ENCODE results near the gene MORF4L1.
"Not testable (repeated sequence)": the region's sequence is repeated elsewhere in the genome, so short reads cannot be mapped to it uniquely, and the experiment has no call there.

Gene MORF4L1

DNA sequence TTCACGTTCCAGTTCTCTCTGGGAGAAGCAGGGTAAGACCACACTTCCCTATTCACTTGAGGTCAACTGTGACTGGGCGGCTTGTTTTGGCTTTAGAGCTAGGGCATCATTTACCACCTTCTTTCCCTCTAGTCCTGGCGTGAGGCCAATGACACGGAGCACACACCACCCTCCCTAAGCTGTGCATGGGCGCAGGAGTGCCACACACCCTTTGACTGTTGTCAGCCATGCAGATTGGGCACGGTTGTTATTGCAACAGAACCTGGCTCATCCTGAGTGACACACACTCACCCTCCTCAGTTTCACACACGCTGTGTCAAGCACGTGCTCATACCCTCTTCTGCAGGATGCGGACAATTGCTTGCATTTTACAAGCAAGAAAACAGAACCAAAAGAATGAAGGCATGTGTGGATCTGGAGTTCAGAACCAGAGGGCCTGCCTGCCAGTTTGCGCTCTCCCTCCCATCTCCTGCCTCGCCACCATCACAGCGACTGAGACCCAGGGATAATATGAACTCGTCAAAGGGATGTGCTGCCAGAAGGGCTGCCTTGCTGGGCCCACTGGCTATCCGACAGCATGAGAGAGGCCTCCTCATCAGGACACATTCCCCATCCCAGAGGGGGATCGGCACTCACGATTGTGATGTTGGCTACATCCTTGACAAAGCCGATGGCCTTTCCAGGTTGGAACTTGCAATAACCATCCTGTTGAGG, 54.5 kb downstream of the MORF4L1 start:
- no peak for DNase-seq

DNA sequence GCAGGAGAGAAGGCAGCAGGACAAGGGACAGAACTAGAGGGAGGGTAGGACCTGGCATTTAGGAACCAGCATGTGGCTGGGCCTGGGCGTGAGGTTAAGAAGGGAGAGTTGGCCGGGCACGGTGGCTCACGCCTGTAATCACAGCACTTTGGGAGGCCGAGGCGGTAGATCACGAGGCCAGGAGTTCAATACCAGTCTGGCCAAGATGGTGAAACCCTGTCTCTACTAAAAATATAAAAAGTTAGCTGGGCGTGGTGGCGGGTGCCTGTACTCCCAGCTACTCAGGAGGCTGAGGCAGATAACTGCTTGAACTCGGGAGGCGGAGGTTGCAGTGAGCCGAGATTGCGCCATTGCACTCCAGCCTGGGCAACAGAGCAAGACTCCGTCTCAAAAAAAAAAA, 55.5 kb downstream of the MORF4L1 start:
- DNase-seq: not testable (repeated sequence)

DNA sequence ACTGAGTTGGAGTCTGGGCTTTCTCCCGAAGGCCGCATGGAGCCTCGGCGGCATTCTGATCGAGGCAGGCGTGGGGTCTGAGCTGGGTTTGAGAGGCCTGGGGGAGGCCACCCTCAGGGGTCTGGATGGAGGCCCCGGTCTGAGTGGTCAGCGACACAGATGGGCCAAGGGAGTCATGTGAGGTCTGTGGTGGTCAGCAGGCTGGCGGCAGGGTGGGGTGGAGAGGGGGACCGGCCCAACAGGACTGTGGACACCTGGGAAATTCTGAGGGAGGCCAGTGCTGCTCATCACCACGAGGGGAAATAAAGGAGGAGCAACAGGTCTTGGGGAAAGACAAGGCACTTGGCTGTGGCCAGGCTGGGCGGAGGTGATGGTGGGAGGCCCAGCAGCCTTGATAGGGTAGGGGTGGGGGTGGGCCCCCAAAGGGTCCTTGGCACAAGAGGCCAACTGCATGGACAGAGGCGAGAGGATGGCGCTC, 56.0 kb downstream of the MORF4L1 start:
- DNase-seq: no peak

DNA sequence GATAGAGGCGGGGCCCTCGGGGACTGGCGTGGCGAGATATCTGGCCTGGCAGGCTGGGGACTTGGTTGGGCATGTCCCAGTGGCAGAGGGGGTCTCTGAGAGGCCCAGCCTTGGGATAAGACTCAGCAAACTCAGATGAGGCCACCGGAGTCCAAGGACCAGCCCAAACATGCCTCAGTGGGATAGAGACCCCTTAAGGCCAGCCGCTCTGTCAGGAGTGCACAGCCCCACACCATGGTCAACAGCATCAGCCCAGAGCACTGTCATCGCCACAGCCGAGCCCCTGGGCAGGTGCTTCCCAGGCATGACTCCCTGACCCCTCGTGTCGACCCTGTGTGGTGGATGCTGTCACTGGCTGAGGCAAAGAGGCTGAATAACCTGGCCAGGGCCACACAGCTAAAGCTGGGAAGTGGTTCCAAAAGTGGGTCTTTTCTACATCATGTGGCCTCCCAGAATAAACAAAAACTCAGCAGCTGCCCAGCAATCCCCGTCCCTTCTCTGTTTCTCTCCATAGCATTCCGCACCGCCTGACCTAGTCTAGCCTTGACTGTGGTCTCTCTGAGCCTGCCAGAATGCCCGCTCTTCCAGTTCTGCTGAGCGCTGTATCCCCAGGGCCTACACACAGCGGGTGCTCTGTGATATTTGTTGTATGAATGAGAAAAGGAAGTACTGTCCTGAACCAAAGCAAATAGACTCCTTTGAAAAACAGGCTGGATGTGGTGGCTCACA, 57.0 kb downstream of the MORF4L1 start:
- DNase-seq: no peak

DNA sequence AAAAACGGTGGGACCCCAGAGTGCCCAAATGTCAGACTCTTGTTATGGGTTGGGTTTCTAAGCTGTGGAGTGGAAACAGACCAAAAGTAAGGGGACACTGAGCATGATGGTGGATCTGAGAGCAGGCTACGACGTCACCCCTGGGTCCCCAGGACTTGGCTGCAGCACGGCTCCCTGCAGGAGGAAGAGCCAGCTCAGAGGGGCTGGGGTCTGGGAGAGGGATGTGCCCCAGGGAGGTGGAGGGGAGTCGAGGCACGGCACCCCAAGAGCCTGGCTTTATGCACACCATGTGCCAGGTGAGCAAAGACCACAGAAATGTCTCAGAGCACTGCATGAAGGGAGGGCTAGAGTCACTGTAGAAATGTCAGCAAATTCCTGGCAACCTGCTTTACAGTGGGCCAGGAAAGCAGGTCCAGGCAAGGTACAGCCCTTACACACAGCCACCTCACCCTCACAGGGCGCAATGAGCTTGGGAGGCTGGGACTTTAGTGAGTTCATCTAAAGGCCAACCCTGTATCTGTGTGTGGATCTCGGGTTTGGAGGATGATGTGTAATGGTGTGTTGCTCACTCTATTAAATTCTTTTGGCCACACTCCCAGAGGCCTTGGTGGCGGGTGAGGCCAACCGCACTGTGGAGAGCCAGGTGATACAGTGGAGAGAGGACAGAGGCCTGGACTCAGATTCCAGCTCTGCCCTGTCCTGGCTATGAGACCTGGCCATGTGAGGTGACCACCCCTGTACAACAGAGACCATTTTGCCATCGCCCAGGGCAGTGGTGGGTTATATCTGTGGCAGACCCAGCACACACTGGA, 58.1 kb downstream of the MORF4L1 start:
- DNase-seq: no peak

DNA sequence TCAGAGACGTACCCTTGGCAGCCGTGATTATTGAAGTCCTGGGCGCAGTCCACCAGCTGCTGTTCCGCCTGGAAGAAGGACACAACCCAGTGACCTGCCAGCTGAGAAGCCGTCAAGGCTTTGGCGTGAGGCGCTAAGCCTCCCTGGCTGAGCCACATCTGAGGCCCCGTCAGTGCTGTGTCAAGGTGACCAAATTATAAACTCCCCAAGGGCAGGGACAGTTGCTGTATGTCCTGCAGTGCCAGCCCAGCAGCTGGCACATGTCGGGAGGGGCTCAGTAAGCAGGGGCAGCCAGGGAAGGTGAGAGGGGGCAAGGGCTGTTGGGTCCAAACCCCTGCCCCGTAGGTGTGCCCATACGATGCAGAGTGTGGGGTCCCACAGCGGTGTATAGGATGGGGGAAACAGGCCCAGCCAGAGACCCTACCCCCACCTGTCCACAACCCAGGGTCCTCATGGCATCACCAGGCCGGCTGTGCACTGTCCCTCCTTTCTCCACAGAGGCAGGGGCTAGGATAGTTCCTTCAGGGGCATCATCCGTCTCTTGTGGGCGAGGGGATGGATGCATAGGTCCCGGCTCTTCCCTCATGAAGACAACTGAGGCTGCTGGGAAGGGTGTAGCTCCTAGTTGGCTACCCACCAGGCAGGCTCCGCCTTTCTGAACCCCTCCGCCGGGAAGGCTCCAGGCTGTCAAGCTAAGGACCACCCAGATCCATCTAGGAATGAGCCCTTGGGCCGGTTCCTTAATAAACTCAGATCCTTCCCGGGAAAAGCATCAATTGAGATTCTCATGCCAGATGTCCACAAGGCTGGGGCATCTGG, 59.0 kb downstream of the MORF4L1 start:
- DNase-seq: no peak

DNA sequence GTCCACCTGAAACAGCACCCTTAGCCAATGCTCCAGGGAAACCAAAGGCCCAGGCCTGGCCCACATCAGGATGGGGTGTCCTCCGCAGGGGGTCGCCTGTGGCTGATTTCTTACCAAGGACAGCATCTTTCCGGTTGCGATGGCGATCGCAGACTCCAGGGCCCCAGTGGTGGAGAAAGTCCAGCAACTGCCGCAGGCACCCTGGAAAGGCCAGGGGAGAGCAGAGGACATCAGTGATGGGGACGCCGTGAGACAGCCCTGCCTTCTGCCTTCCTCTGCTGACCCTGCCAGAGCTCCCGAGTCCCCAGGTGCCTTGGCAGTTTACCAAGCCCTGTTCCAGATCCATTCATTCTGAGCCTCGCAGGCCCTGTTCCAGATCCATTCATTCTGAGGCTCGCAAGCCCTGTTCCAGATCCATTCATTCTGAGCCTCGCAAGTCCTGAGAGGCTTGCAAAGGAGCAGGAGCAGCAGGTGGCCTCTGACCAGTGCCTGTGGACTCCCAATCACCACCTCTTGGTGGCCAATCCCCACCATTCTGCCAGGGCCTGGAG, 59.6 kb downstream of the MORF4L1 start:
- DNase-seq: no peak

DNA sequence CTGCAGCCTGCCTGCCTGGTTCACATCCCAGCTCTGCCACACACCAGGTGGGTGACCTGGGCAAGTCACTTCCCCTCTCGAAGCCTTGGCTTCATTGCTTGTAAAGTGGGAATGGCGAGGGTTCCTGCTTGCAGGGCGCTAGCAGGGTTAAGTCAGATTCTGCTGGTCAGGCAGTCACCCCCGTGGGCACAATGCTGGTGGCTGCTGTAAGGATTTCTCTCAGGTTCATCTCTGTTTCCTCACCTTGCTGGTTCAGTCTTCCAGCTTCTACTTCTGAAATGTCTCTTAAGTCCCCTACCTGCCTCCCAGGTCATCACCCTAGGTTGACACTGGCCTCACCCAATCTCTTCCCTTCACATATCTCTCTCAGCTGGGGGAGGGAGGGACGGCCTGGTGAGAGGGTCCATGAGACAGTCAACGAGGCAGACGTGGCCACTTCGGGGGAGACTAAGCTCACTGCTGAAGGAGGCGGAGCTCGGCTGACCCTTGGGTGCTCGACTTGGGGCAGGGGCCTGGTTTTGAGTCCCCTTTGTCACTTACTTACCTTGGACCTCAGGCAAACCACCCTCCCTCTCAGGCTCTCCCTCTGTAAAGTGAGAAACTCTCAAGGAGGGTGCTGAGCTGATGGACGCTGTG, 60.6 kb downstream of the MORF4L1 start:
- no peak for DNase-seq

DNA sequence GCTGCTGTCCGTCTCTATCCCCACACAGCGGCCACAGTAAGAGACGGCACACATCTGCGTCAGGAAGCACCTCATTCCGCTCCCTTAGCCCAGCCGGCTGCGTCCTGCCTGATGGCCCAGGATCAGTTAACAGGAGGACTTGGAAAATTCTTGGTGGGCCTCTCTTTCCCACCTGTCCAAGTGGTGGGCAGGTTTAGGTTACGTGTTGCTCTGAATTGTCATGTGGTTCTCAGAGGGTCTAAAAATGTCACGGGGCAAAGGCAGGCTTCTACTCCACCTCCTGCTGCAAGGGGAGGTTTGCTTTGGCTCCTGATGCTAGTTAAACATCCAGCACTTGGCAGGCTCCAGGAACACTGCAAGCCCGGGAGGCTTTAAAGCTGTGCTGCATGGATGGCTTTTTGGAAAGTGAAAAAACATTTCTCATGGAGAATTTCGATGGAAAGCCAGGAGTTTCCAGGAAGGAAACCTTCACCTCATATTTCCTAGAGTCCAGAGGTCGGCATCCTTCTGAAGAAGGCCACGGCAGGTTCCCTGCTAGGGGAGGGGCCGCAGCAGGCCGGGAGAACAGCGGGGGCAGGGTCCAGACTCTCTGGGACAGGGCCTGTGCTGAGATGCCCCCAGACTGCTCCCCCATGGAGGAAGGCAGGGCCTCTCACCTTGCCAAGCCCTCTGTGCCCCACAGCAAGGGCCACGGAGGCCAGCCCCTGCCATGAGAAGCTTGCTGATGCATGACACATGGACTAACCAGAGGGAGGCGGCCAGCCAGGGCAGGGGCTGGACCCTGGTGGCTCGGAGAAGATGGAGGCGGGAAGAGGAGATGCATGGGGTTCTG, 61.3 kb downstream of the MORF4L1 start:
- no peak for DNase-seq

DNA sequence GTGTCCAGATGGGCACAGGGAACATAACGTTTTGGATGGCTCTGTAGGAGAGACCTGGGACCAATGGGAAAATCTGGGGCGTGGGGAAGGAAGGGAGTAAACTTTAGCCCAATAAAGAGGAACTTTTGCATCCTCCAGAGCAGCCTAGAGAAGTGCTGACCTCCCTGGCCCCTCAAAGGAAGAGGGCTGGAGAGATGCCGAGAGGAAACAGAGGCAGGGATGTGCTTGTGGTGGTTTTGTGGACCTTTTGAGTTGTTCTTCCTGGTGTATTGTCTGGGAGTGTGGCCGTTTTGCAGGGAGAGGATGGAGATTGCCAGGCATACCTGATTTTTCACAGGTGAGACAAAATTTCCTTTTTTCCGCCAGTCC, 61.9 kb downstream of the MORF4L1 start:
- no peak for DNase-seq

DNA sequence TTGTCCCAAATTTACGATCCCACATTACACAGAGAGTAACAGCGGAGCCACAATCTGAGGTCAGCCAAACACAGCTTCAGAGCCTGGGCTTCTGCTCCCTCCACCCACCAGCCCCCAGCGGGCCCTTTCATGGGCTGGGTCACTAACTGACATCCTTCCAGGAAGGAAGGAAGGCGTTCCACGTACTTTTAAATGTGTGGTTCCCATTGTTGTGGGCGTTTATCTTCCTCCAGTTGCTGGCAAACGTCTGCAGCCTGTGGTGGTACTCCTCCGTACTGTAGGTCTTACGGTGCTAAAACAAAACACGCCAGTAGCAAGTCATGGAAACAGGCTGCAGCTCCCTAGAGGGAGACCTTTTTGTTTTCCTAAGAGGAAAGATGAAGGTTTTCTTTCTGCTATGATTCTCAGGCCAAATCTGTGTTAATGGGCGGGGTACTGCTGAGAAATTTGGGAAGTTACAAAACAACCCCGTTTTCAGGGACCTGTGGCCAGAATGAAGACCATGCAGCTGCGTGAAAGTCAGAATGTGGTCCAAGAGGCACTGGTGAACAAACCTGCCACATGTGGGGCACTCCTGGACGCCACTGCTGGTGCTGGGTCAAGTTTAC, 64.5 kb downstream of the MORF4L1 start:
- DNase-seq: no peak

DNA sequence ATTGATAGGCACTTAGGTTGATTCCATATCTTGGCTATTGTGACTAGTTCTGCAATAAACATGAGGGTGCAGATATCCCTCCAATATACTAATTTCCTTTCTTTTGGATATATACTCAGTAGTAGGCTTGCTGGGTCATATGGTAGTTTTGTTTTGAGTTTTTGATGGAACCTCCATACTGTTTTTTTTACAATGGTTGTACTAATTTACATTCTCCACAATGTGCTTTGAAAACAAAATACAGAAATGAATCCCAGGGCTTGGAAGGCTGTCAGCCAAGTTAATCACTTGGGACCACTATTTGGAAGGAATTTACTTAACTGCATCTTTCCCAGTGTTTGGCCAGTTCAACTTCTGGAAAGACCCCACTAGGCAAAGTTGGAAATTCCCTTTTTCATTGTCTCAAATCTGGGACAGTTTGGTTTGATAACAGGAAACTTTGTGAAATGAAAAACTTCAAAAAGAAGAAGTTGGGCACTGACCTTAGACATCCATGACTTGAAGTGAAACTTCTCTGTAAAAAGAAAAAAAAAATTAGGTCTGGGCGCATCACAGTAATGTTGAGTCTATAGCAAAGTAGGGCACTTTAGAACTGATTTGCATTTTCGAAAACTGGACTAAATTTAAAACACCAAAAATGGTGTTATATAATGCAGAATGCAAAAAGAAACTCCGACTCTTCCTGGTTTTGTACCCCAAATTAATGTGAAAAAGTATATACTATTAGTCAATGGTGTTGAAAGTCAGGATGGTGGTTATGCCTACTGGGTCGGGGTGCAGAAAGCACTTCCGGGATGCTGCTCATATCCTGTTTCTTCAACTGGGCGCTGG, 66.2 kb downstream of the MORF4L1 start:
- DNase-seq: no peak

DNA sequence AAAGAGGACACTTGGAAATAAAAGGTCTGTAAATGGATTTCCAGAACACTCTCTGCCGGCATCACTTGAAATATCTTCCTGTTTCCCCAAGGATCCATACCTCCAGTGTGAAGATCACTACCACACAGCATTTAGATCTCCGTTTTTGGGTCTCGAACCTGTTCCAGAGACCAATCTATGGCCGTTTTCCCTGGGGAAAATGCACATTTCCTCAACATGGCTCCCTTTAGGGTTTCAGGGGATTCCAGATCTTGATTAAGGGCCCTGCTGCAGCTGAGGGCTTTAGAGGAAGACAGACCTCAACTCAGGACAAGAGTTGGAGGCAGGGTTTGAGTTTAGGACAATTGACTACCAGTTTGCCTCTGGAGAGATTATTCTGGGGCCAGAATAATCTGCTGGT, 70.1 kb downstream of the MORF4L1 start:
- DNase-seq: no peak

DNA sequence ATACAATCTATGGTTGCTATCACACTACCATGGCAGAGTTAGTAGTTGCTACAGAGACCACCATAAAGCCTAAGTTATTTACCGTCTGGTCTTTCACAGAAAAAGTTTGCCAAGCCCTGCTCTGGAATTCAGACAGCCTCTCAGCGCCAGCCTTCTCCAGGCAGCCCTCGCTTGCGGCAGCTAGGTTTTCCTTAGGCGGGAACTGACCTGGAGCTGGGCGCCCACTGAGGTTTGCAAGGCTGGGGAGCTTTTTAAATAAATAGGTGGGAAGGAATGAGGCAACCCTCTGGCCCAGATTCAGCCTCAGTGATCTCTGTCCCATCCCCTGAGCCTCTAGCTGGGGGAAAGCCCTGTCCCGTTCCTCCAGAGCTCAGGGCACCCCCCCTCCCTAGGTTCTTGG, 71.0 kb downstream of the MORF4L1 start:
- no peak for DNase-seq

DNA sequence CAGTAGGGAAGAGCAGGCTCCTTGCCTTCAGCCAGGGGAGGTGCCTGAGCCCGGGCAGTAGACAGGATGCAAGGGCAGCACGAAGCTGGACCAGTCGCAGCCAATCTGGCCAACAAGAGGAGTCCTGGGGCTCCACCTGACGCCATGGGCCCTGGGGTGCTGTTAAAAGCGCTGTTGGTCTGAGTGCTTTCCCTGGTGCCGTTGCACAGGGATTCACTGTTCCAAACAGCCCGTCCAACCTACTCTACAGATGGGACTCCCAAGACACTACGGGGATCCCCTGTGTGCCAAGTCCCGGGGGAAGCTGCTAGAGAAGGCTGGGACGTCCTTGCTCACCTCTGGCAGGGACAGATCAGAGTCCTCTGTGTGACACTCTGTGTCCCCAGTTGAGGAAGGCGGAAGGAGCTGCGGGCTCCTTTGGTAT, 71.5 kb downstream of the MORF4L1 start:
- DNase-seq: no peak

DNA sequence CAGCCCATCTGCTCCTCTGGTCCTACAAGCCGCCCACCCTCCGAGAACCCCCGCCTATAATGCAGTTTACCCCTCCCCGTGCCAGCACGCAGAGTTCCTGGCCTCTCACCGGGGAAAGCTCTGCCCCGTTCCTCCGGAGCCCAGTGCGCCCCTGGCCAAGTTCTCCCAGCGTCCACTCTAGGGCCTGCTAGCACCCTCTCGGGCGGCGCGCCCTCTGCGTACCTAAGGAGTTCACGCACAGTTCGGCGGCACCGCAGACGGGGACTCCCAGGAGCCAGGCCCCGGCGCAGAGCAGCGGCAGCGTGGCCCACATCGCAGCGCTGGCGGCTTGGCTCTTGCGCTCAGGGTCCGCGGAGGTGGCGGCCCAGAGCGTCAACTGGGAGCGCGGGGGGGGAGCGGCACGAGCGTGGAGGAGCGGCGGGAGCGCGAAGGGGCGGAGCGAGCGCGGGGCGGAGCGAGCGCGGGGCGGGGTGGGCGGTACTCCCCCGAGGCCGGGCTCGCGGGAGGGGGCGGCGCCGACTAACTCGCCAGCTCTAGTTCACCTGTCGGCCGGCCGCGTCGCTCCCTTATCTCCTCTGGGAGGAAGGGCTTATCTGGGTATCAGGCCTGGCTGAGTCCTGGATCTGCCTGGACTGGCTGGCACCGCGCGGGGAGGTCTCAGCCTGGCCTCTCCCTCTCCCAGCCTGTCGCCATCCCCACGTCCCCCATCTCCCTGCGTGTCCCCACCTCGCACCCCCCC, 72.1 kb downstream of the MORF4L1 start, which contains the start of gene CTSH:
Gene CTSH (minus strand): TSS at position 378 of the 739 bp plus-strand sequence. CDS start 65 bp downstream, at position 313.
- DNase-seq: peak; percentile 27

DNA sequence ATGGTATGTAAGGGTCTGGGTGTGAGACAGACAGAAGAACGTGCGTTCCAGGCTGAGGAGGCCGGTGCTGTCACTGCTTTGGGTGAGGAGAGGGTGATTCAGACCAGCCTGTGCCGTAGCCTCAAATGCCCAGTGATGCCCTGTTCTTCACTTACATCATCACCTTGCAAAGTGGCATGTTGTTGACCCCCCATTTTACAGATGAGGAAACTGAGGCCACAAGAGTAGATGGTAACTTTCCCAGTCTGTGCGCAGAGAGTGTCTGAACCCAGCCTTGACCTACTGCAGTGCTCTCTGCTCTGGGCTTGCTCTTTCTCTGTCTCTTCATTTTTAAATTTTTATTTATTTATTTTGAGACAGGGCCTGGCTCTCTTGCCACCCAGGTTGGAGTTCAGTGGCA, 73.8 kb downstream of the MORF4L1 start:
- no peak for DNase-seq

DNA sequence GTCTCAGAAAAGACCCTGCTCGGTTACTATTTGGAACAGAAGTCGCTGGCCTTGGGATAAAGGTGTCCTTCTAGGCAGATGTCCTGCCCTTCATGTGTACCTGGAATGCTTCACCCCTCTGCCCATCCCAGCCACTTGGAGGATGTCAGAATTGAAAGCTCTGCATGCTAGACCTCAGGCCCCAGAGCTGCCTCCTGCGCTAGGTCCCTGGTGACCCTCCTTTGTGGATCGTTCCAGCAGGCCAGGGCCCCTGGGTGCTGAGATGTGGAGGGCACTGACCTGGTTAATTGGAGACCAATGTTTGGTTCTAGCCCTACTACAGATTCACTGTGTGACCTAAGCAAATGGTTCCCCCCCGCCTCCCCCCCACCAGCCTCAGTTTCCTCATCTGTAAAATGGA, 74.8 kb downstream of the MORF4L1 start:
- no peak for DNase-seq

Data from NCI-H524 treated with DMSO at 0.1 percent for 48 hours (cell line).